ENCODE measurements around the gene MIPOL1.
"Not testable (repeated sequence)": the region's sequence is repeated elsewhere in the genome, so short reads cannot be mapped to it uniquely, and the experiment has no call there.

The MIPOL1 gene

DNA sequence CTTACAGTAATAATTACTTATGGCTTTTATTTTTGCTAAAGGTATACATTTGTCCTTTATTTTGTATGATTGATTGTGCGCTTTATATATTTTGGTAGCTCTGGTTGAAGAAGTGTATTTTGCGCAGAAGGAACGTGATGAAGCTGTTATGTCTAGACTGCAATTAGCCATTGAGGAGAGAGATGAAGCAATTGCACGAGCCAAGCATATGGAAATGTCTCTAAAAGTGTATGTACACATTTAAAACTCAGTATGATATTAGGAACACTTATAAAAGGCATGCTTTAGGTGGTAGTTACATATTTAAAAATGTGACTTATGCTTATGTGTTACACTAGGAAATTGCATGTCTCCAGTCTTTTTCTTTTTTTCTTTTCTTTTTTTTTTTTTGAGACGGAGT, 87.5 kb downstream of the MIPOL1 start:
- Histone ChIP-seq H3K4me2 (ENCODE audit: low read length) (no peak overlapping the region), H2AFZ (ENCODE audit: low read length) (no peak overlapping the region), H3K9me3 (ENCODE audit: low read length) (no peaks in the 10 kb centered on the region), H3K79me2 (ENCODE audit: insufficient read depth, low read length) (no peaks in the 10 kb centered on the region), H3K9me2 (ENCODE audit: low read depth, low read length) (no peaks in the 10 kb centered on the region), H3F3A (ENCODE audit: insufficient read depth, low read length) (no peaks in the 10 kb centered on the region), H4K20me1 (ENCODE audit: insufficient read depth, low read length) (no peaks in the 10 kb centered on the region), H3K27me3 (ENCODE audit: insufficient read depth, low read length) (no peaks in the 10 kb centered on the region), H3K4me1 (ENCODE audit: insufficient read depth, low read length, severe bottlenecking) (no peaks in the 10 kb centered on the region), H3K4me3 (ENCODE audit: low read depth, low read length, poor library complexity, severe bottlenecking) (no peak overlapping the region), H3K27ac (ENCODE audit: low read depth, low read length, poor library complexity, severe bottlenecking) (no peak overlapping the region), H3K9ac (ENCODE audit: low read length) (no peak overlapping the region), H3K36me3 (ENCODE audit: insufficient read depth, low read length) (no peaks in the 10 kb centered on the region)
- no peak for TF ChIP-seq EZH2 (IDR thresholded peaks at IDR 0.05; ENCODE audit: borderline replicate concordance, low read length)
- TF ChIP-seq, protein P1, sequence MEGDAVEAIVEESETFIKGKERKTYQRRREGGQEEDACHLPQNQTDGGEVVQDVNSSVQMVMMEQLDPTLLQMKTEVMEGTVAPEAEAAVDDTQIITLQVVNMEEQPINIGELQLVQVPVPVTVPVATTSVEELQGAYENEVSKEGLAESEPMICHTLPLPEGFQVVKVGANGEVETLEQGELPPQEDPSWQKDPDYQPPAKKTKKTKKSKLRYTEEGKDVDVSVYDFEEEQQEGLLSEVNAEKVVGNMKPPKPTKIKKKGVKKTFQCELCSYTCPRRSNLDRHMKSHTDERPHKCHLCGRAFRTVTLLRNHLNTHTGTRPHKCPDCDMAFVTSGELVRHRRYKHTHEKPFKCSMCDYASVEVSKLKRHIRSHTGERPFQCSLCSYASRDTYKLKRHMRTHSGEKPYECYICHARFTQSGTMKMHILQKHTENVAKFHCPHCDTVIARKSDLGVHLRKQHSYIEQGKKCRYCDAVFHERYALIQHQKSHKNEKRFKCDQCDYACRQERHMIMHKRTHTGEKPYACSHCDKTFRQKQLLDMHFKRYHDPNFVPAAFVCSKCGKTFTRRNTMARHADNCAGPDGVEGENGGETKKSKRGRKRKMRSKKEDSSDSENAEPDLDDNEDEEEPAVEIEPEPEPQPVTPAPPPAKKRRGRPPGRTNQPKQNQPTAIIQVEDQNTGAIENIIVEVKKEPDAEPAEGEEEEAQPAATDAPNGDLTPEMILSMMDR (IDR thresholded peaks at IDR 0.05; ENCODE audit: low read length), result no peak

DNA sequence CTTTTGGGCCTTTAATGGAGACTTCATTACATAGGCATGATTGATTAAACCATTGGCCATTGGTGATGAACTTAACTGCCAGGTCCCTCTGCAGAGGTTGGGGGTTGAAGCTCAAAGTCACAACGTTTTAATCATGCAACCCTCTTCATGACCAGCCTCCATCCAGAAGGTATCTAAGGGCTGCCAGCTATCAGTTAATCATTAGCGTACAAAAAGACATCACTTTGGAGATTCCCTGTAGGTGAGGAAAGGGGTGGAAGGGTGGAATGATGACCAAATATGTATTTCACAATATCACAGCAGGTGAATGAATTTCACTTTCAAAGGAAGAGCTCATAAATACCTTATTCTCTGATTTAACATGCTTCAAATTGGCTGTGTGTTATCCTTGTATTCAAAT, 92.0 kb downstream of the MIPOL1 start:
- H3K27me3 ChIP-seq (ENCODE audit: insufficient read depth, low read length), result no peaks in the 10 kb centered on the region

DNA sequence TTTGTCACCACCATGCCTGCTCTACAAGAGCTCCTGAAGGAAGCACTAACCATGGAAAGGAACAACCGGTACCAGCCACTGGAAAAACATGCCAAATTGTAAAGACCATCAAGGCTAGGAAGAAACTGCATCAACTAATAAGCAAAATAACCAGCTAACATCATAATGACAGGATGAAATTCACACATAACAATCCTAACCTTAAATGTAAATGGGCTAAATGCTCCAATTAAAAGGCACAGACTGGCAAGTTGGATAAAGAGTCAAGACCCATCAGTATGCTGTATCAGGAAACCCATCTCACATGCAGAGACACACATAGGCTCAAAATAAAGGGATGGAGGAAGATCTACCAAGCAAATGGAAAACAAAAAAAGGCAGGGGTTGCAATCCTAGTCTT, 97.5 kb downstream of the MIPOL1 start:
- not testable (repeated sequence) for H3F3A ChIP-seq (ENCODE audit: insufficient read depth, low read length); H3K4me2 ChIP-seq (ENCODE audit: low read length); H2AFZ ChIP-seq (ENCODE audit: low read length)

More for the DNA sequence above, 92.0 kb downstream of the MIPOL1 start:
- TF ChIP-seq EZH2 (IDR thresholded peaks at IDR 0.05; ENCODE audit: borderline replicate concordance, low read length), result no peak
- TF ChIP-seq, protein P1 (IDR thresholded peaks at IDR 0.05; ENCODE audit: low read length), result no peak
- Histone ChIP-seq H3K9me3 (ENCODE audit: low read length) (no peaks in the 10 kb centered on the region), H3F3A (ENCODE audit: insufficient read depth, low read length) (no peaks in the 10 kb centered on the region), H4K20me1 (ENCODE audit: insufficient read depth, low read length) (no peaks in the 10 kb centered on the region), H3K4me1 (ENCODE audit: insufficient read depth, low read length, severe bottlenecking) (no peaks in the 10 kb centered on the region), H3K79me2 (ENCODE audit: insufficient read depth, low read length) (no peaks in the 10 kb centered on the region), H3K4me3 (ENCODE audit: low read depth, low read length, poor library complexity, severe bottlenecking) (no peak overlapping the region), H2AFZ (ENCODE audit: low read length) (no peak overlapping the region), H3K4me2 (ENCODE audit: low read length) (no peak overlapping the region), H3K27ac (ENCODE audit: low read depth, low read length, poor library complexity, severe bottlenecking) (no peak overlapping the region), H3K36me3 (ENCODE audit: insufficient read depth, low read length) (no peaks in the 10 kb centered on the region), H3K9ac (ENCODE audit: low read length) (no peak overlapping the region), H3K9me2 (ENCODE audit: low read depth, low read length) (no peaks in the 10 kb centered on the region)

DNA sequence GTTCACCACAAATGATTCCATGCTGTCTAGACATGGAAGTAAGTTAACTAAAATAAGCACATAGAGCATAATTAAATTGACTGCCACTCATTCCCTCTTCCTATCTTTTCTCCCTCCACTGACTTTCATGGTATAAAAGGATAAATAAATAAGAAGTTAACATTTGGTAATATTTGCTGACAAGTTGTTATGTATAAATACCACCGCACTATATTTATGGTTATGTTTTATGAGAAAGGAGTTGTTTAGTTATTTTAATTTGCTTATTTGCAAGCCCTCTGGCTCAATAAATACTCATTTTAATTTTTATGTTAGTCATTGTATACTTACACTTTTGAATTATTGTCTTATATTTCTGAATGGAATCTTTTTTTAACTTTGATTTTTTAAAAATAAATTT, 113.5 kb downstream of the MIPOL1 start:
- Histone ChIP-seq H3K79me2 (ENCODE audit: insufficient read depth, low read length) (no peaks in the 10 kb centered on the region), H4K20me1 (ENCODE audit: insufficient read depth, low read length) (no peaks in the 10 kb centered on the region), H3K27ac (ENCODE audit: low read depth, low read length, poor library complexity, severe bottlenecking) (no peak overlapping the region), H3K9ac (ENCODE audit: low read length) (no peak overlapping the region), H3K4me2 (ENCODE audit: low read length) (no peak overlapping the region), H3K4me3 (ENCODE audit: low read depth, low read length, poor library complexity, severe bottlenecking) (no peak overlapping the region), H3K36me3 (ENCODE audit: insufficient read depth, low read length) (no peaks in the 10 kb centered on the region), H2AFZ (ENCODE audit: low read length) (no peak overlapping the region), H3K27me3 (ENCODE audit: insufficient read depth, low read length) (no peaks in the 10 kb centered on the region), H3F3A (ENCODE audit: insufficient read depth, low read length) (no peaks in the 10 kb centered on the region), H3K4me1 (ENCODE audit: insufficient read depth, low read length, severe bottlenecking) (no peaks in the 10 kb centered on the region), H3K9me2 (ENCODE audit: low read depth, low read length) (no peaks in the 10 kb centered on the region), H3K9me3 (ENCODE audit: low read length) (no peaks in the 10 kb centered on the region)
- no peak for TF ChIP-seq EZH2 (IDR thresholded peaks at IDR 0.05; ENCODE audit: borderline replicate concordance, low read length)
- TF ChIP-seq, protein P1 (IDR thresholded peaks at IDR 0.05; ENCODE audit: low read length), result no peak

More for the DNA sequence above, 97.5 kb downstream of the MIPOL1 start:
- H3K36me3 ChIP-seq (ENCODE audit: insufficient read depth, low read length); H3K27ac ChIP-seq (ENCODE audit: low read depth, low read length, poor library complexity, severe bottlenecking); H3K9me3 ChIP-seq (ENCODE audit: low read length); H4K20me1 ChIP-seq (ENCODE audit: insufficient read depth, low read length); H3K4me3 ChIP-seq (ENCODE audit: low read depth, low read length, poor library complexity, severe bottlenecking); H3K79me2 ChIP-seq (ENCODE audit: insufficient read depth, low read length); H3K27me3 ChIP-seq (ENCODE audit: insufficient read depth, low read length); H3K9me2 ChIP-seq (ENCODE audit: low read depth, low read length); H3K4me1 ChIP-seq (ENCODE audit: insufficient read depth, low read length, severe bottlenecking); H3K9ac ChIP-seq (ENCODE audit: low read length): not testable (repeated sequence)
